GM12872 (cell line): ENCODE data around the gene KCNT2.

Source experiments
- TF ChIP-seq, protein P1 (sequence below): IDR thresholded peaks from 3 replicates; pipeline ENCODE4 v1.5.1; 2011; ENCODE audit warnings: low read depth, mild to moderate bottlenecking, low read length, moderate library complexity; ENCODE audit not compliant: insufficient read depth

The KCNT2 gene

DNA sequence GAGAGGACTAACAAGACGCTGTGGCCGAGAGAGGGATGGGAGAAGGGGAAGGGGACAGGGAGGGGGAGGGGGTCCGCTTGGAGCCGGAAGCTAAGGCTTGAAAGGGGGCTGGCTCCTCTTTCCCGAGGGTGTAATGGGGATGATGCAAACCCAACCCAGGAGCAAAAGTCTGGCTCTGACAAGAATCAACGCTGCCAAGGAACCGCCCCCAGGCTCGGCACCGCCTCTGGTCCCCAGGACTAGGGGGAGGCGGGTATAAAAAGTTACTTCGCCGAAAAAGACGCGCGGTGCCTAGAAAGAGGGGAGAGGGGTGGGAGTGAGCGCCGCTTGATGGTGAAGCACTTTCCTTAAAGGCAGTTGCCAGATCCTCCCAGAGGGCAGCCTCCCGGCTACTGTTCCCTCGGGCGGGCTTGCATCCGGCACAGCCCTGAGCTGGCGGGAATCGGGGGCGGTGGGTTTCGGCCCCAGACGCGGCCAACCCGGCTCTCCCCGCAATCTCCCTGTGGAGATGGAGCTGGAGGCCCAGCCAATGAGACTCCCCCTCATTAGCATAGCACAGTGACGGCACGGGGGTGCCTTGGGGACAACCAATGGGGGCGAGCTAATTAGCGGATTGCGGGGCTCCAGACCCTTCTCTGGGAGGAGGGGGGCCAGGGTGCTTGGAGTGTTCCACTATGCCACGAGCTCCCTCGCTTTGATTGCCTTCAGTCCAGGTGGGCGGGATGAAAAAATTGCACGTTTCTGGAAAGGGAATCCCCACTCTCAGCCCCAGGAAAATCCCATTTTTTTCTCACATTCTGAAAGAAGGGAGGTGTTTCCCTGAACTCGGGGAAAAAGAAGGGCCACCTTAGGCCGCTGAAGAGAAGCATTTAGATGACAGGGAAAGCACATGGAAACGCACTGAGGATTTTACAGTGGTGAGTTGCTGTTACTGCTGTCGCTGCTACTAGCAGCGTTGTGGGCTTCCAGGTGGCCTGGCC, at the start of gene KCNT2:
Gene KCNT2, minus strand, starts transcription at position 51 of the 980 bp plus-strand sequence. CDS start 131 bp downstream, outside the sequence.
- TF ChIP-seq, protein P1, sequence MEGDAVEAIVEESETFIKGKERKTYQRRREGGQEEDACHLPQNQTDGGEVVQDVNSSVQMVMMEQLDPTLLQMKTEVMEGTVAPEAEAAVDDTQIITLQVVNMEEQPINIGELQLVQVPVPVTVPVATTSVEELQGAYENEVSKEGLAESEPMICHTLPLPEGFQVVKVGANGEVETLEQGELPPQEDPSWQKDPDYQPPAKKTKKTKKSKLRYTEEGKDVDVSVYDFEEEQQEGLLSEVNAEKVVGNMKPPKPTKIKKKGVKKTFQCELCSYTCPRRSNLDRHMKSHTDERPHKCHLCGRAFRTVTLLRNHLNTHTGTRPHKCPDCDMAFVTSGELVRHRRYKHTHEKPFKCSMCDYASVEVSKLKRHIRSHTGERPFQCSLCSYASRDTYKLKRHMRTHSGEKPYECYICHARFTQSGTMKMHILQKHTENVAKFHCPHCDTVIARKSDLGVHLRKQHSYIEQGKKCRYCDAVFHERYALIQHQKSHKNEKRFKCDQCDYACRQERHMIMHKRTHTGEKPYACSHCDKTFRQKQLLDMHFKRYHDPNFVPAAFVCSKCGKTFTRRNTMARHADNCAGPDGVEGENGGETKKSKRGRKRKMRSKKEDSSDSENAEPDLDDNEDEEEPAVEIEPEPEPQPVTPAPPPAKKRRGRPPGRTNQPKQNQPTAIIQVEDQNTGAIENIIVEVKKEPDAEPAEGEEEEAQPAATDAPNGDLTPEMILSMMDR, result no peak

DNA sequence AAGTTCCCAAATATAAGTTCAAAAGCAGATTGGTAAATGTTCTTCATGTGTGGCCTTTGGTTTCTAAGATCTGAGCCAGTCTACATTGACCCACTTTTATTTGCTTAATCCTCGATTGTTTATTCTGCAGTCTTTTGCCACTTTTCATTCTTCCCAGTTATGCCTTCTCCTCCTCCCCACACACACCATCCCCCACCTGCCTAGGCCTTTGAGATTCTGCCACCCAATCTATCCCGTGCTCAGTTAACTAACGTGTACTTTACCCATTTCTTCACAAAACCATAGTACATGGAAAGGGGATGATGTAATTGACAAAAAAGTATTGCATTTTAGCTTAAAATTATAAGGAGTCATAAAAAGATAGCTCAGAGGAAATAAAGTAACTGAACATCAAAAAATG, 47.3 kb upstream of the KCNT2 start:
- TF ChIP-seq, protein P1, result no peak

DNA sequence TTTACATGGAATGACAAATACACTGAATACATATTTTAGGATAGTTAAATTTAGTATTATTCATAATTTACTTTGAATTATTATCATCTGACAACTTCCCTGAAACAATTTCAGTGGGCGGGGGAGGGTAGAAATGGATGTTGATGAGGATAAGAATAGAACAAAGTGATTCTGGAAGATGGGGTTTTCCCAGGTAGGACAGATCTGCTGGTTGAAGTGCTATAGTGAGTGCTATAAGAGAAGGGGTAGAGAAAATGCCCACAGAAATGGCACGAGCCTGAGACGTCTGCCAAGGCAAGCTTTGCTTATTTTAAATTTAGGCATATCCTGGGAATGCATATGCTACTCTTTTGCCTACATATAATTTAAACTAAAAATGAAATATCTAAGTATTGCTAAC, 46.8 kb upstream of the KCNT2 start:
- TF ChIP-seq, protein P1, result no peak

DNA sequence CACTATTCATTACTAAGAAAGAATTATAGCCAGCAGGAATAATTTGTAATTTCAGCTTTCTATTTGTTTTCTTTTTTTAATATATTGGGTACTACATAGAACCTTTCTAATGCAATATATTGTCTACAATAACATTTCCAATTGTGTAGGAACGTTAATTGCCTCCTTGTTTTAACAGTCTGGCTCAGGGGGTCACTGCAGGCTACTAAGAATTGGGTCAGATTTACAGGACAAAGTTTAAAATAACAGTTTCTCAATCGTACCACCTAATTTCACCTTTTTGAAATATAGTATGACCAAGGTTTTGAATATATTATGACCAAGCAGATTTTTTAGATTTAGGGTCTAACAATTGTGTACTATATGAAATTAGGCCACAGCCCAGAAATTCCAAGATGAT, 46.0 kb upstream of the KCNT2 start:
- TF ChIP-seq, protein P1, result no peak

DNA sequence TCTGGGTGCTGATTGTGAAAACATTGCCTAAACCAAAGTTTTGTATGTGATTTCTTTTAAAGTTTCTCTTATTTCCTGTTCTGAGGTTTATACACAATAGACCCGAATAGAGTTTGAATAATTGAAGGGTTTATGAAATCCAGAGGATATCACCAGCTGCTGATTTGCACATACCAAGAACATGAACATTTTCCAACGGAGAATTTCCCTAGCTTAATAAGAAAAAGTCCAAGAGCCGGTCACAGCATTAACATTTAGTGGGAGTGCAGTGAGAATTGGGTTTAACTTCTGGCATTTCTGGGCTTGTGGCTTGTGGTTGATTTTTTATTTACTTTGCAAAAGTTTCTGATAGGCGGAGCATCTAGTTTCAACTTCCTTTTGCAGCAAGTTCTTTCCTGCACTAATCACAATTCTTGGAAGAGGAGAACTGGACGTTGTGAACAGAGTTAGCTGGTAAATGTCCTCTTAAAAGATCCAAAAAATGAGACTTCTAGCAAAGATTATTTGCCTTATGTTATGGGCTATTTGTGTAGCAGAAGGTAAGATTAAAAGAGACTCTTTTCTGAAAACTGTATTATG, 43.5 kb upstream of the KCNT2 start, which contains the start of gene CFH:
Gene CFH, plus strand, starts transcription at position 407 of the 579 bp plus-strand sequence. Its CDS starts 75 bp downstream, at position 482.
- TF ChIP-seq, protein P1, result no peak

DNA sequence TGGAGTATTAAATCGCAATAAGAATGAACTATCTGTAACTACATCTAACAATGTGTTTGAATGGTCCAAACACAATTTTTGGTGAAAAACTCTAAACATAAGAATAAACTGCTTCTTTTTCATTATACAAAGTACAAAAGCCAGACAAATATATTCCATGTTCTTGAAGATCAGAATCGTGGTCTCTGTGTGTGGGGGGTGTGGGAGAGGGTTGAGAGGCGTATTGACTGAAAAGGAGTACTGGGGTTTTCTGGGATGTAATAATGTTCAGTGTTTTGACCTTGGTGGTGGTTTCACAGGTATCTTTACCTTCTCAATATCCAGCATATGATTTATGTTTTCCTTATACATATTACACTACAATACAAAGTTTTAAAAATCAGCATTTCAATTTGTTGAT, 42.8 kb upstream of the KCNT2 start:
- TF ChIP-seq, protein P1, result no peak

DNA sequence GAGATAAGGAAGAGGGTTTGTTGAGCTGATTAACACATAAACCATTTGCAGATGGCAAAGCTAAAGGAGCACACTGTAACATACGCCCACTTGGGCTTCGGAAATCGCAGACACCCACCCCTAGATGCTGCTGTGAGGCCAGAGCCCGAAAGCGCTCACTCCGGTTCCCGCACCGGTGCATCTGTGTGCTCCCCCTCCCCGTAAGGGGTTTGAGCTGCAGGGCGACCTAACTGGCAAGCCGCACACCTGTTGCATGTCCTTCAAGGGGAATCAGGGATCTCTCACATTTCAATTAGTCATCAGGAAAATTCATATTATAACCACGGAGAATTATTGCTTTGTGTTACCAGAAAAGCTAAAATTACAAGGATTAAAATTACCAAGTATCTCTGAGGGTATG, 42.2 kb upstream of the KCNT2 start:
- TF ChIP-seq, protein P1, result no peak
